GM10266 (cell line): ENCODE measurements around the gene GNAS-AS1.
A peak's percentile ranks its signal among the peaks of the same experiment; 100 is the strongest.

ENCODE experiments used
- DNase-seq: peaks from one replicate; pipeline ENCODE4 v3.0.0; 2012; ENCODE audit errors: extremely low spot score
- CTCF ChIP-seq: IDR thresholded peaks from 2 replicates; pipeline ENCODE4 v1.5.1; 2012; ENCODE audit warnings: mild to moderate bottlenecking, low read depth; ENCODE audit not compliant: control insufficient read depth, insufficient read depth; ENCODE audit errors: missing control alignments

GNAS-AS1 gene

DNA sequence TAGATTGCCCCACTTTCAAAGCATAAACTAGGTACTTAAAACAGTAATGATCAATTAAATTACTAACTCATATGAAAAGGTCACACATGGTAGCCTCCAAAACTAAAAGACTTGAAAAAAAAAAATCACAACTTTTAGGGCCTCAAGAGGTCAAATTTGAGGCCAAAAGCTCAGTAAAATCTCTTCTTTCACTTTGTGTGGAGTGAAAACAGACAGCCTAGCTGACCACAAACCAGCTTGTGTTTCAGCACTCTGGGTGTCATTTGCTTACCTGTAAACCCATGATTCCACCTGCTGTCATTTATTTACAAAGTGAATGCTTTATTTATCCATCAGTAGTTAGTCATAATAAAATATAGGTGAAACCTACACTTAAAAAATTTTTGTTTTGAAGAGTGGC is 35.8 kb upstream of the GNAS-AS1 start:
- TF ChIP-seq CTCF: no peak
- no peak for DNase-seq

GRCh38 chr20:58884966-58885365 is 34.3 kb upstream of the GNAS-AS1 start:
- TF ChIP-seq CTCF: no peak
- DNase-seq: no peak

DNA sequence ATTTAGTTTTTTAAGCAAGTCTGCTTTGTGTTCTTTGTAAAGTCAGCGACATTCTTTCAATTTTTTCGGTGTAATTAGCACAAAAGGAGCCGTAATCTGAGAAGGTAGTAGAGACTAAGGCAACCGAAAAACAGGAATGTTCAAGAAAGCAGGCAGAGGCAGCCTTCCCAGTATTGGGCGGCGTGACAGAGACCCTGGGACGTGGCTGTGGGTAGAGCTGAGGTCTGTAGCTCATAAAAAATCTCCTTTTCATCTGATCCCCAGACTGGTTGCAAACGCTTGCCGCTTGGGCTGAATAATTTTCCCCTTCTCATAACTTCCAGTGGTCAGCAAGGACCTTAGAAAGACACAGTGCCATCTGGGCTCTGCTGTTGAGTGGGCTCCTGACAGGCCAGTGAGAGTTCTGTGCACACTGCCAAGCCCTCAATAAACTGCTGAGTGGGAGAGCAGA is 32.6 kb upstream of the GNAS-AS1 start:
- DNase-seq: no peak
- TF ChIP-seq CTCF: no peak

DNA sequence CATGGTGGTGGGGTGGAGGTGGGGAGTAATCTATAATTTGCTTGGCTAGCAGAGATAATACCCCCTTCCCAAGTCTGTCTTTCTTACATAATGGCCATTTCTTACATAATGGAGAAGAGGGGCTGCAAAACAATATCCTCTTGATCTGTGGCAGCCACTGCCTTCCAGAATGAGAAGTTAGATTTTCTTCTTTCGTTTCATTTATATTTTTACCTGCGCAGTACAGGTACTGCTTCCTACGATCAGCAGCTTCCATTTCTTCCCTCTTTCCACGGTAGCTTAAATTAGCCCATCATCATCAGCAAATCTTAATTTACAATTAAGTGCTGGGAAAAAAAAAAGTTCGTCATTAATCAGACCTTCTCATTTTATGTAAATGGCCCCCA is 32.0 kb upstream of the GNAS-AS1 start:
- no peak for DNase-seq
- TF ChIP-seq CTCF: no peak

GRCh38 chr20:58880994-58881752 is 30.5 kb upstream of the GNAS-AS1 start:
- no peak for DNase-seq
- peak; percentile 25 for TF ChIP-seq CTCF

- TF ChIP-seq CTCF: no peak
- DNase-seq: no peak
Measured at GRCh38 chr20:58880441-58880840, 29.7 kb upstream of the GNAS-AS1 start.

DNA sequence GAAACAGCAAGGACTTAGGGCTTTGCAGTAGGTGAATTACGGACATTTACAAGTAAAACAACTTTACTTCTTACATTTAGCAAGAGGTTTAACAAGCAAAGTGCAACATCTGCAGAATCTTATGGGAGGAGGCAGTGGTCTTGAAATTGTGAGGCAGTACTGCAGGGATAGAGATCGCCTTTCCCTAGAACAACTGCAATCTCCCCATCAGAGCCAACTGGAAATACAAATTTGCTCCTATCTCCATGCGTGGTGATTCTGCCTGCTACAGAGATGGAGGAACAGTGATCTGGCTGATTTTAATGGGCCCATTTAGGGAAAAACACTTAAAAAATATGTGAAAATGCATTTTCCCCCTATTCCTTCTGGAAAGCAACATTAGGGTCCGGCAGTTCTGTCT is 27.7 kb upstream of the GNAS-AS1 start:
- TF ChIP-seq CTCF: no peak

More for the DNA sequence above, 27.7 kb upstream of the GNAS-AS1 start:
- no peak for DNase-seq
